GM21723 (cell line): Measurements from ENCODE around the gene PLEKHF1.

Experiments used
- ATAC-seq: cut with Tn5 transposase; IDR thresholded peaks from one replicate; pipeline ENCODE4 v1.9.1; 2021; ENCODE audit warnings: mild to moderate bottlenecking, moderate library complexity; ENCODE audit not compliant: unreplicated experiment

Gene PLEKHF1

GRCh38 chr19:29677001-29677817, 11.9 kb downstream of the PLEKHF1 start:
- ATAC-seq, result no peak

- ATAC-seq, result no peak
Measured at GRCh38 chr19:29678484-29679106, 13.3 kb downstream of the PLEKHF1 start.

DNA sequence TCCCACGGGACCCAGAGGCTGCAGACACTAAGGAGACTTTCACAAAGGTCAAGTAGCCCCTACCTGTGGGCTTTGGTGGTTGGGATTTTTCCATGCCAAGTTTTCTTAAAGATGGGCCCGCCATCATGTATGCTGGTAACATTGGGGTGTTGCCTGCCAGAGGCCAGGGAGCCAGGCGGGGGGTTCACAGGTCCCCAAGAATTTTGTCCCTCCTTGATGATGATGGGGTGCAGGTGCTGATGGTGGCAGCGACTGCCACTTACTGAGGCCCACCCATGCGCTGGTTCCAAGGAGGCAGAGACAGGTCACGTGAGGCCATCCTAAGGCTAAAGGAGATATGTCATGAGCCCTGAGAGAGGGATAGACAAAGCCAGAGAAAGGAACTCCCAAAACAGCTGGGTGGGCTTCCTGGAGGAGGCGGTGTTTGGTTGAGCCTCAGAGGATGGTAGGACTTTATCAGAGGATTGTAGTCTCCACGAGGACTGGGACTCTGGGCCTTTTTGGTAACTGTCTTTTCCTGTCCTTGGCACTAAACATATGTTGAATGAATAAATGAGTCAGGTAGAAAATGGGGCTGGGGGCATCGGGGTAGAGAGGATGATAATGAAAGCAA, 14.4 kb downstream of the PLEKHF1 start:
- ATAC-seq, result no peak

DNA sequence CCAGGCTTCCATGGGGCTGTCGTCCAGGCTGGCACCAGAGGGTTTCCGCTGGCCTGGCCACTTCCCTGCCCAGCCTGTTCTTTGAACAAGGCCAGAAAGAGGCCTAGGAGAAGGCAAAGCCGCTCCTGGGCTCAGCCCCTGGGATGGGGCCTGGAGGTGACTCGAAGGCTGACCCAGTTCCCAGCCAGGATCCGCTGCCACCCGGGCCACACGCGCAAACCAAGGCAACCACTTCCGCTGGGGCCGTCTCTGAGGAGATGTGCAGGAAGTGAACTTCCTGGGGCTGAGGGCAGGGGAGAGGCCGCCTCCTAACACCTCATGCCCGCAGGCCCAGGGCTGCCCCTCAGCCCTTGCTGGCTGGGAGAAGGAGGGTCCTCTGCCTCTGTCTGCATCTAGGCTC, 15.2 kb downstream of the PLEKHF1 start:
- ATAC-seq, result peak; percentile 63

DNA sequence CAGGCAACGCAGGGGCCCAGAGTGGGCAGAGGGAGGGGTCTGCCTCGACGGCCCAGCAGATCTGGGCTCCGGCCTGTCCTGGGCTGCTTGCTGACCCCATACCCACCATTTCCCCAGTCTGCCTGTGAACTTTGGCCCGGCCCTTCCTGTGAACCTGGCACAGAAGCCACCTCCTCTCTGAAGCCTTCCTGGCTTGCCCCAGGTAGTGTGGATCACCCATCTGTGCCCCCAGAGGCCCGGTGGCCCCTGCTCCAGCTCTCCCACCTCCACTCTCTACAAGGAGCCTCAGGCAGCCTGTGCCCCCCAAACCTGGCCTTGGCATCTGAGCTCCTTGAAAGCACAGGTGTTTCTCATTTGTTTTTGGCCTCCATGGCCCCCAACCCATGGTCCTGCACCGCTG, 15.7 kb downstream of the PLEKHF1 start:
- no peak for ATAC-seq

DNA sequence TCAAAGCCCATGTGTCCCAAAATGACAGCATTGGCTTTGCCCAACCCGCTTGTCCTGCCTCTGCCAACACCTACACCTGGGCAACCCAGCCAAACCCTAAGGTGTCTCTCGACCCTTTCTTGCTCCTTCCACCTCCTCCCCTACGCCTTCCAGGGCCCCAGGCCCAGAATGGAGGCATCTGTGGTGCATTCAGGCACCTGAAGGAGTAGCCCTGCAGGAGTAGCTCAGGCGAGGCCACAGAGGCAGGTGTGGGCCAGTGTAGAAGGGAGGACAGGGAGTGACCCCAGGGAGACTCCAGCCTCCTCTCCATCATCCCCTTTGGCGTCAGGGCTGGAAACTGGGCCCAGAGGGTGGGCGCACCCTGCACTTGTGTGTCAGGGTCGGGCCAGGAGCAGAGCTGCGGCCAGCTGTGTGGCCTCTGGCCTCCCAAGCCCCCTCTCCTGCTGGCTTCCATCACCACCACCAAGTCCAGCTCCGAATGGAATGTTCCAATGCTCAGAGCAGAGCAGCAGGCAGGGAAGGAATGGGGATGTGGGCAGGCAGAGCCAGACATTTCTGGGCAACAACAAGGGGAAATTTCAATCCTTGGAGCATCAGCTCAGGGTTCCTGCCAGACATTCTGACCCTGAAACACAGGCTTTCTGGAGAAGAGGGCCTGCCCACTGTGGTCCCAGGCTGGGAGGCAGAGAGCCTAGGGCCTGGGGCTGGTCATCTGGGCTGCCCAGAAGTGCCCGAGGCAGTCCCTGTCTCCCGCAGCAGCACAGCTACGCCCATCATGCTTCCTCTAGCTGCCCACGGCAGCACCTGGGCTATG, 16.4 kb downstream of the PLEKHF1 start:
- no peak for ATAC-seq

DNA sequence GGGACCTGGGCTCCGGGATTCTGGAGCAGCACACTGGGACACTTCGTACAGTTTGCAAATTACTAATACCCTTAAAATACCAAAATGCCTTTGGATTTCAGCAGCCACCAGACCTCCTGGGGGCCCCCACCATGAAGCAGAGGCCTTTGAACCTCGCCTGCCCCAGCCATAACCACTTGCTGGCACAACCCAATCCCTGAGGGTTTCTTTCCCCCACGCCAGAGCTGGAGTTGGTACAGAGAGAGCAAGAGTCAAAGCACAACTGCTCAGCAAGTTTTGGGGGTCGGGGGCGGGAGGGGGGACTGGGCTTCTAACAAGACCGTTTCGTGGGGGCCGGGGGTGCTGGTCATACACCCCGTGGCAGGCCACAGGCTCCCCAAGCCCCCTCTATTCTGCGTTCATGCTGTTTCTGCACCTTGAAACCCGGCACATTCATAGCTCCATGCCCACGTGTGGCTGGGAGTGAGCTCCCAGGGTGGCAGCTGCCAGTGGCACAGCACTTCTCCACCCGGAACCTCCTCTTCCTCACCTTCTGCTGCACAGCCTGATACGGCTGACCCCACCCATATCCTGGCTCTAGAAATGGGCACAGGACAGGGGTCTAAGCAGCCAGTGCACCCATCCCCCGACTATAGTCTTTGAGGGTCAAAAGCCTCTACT, 17.1 kb downstream of the PLEKHF1 start:
- no peak for ATAC-seq

DNA sequence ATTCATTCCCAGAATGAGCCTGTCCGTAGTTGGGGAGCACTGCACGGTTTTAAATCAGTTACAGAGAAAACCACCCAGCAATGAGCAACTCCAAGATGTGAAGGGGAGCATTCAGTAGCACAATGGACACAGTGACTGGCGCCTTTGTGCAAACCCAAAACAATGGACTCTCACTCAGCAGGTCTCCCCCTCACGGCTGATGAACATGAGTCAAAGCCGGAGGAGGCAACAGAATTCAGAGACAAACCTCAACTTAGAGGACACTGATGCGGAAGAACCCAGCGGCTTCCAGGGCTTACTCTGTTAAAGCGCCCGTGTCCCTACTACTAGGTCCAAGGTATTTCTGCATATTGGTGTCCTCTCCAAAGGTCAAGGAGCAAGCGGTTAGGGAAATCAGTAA, 17.7 kb downstream of the PLEKHF1 start:
- ATAC-seq, result no peak

DNA sequence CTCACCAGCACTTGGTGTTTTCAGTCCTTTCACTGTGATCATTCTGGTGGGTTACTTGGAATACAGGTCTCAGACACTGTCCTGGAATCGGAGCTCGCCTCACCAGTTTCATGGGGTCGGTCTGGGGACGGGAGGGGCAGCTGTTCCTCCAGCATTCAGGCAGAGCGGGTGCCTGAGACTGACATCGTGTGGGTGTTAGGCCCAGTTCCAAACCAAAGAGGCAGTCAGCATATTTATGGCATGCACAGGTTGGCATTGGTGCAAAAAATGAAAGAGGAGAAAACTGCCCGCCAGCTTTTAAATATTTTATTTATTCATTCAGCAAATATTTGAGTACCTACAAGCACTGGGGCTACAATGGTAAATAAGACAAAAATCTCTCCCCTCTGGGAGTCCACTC, 20.1 kb downstream of the PLEKHF1 start:
- no peak for ATAC-seq

GRCh38 chr19:29686285-29686805, 21.1 kb downstream of the PLEKHF1 start:
- no peak for ATAC-seq

DNA sequence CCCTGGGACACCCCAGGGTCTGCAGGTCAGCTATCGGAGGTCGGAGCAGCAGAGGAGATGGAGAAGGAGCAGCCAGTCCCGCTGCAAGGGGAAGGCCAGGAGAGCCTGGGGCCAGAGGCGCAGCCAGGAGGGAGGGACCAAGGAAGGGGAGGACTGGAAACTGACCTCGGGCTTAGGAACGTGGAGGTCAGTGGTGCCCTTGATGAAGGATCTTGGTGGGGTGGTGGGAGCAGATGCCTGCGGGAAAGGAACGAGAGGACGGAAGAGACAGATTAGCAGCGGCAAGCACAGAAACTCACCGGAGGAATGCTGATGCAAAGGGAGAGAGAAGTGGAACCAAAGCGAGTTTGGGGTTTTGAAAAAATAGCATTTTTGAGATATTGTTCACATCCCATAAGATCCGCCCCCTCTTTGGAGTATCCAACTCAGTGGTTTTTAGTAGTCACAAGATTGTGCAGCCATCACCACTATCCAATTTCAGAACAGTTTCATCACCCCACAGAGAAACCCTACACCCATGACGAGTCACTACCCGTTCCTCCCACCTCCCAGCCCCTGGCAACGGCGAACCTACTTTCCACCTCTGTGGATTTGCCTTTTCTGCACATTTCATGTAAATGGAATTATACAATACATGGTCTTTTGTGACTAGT, 22.1 kb downstream of the PLEKHF1 start:
- ATAC-seq, result no peak

DNA sequence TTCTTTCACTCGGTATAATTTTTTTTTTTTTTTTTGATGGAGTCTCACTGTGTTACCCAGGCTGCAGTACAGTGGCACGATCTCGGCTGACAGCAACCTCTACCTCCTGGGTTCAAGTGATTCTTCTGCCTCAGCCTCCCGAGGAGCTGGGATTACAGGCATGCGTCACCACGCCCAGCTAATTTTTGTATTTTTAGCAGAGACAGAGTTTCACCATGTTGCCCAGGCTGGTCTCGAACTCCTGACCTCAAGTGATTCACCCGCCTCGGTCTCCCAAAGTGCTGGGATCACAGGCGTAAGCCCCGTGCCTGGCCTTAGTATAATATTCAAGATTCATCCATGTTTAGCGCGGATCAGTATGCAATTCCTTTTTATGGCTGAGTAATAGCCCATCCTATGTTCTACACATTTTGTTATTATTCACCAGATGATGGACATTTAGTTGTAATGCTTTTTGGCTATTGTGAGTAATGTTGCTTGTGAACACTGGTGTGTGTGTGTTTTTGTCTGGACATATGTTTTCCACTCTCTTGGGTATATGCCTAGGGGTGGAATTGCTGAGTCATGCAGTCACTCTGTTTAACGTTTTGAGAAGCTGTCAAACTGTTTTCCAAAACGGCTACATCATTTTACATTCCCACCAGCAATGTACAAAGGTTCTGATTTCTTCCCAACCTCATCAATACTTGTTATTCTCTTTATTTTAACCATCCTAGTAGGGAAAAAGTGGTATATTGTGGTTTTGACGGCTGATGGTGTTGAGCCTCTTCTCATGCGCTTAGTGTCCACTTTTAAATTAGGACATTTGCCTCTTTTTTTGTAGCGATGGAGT, 22.9 kb downstream of the PLEKHF1 start:
- ATAC-seq, result no peak

DNA sequence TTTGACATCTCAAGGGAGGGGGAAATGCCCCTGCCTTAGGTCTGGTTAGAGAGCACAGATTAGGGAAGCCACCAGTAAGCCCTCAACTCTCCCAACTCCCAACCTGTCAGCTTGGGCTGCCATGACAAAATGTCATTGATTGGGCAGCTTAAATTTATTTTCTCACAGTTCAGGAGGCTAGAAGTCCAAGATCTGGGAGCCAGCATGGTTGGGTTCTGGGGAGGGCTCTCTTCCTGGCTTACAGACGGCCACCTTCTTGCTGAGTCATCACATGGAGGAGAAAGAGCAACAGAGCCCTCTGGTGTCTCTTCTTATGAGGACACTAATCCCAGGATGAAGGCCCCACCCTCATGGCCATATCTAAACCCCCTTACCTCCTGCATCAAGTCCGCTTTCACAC, 25.6 kb downstream of the PLEKHF1 start:
- no peak for ATAC-seq

GRCh38 chr19:29694161-29694560, 28.9 kb downstream of the PLEKHF1 start:
- no peak for ATAC-seq

- ATAC-seq, result peak; percentile 92
Measured at GRCh38 chr19:29694669-29695627, 29.7 kb downstream of the PLEKHF1 start.

DNA sequence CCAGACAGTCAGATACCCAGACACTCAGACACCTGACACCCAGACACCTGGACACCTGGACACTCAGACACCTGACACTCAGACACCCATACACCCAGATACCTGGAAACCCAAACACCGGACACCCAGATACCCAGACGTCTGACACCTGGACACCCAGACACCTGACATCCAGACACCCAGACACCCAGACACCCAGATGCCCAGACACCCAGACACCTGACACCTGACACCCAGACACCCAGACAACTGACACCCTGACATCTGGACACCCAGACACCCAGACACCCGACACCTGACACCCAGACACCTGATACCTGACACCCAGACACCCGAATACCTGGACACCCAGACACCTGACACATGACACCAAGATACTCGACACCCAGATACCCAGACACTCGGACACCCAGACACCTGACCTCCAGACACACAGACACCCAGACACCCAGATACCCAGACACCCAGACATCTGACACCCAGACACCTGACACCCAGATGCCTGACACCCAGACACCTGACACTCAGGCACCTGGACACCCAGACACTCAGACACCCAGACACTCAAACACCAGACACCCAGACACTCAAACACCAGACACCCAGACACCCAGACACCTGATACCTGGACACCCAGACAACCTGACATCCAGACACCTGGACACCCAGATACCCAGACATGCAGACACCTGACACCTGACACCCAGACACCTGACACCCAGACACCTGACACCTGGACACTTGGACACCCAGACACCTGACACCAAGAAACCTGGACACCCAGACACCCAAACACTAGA, 30.7 kb downstream of the PLEKHF1 start:
- ATAC-seq, result no peak

DNA sequence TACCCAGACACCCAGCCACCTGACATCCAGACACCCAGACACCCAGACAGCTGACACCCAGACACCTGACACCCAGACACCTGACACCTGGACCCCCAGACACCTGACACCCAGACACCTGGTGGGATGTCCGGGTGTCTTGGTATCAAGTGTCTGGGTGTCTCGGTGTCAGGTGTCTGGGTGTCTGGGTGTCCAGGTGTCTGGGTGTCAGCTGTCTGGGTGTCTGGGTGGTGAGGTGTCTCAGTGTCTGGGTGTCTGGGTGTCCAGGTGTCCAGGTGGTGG, 31.2 kb downstream of the PLEKHF1 start:
- ATAC-seq, result no peak
